Posterior cingulate gyrus (tissue), 11 donors: ENCODE results near the gene SLC24A2.
"Not testable (repeated sequence)": the region's sequence is repeated elsewhere in the genome, so short reads cannot be mapped to it uniquely, and the experiment has no call there.

ENCODE experiments used
- DNase-seq, 10 donors: peaks; one replicate each; pipeline versions ENCODE4 v3.0.0 to v3.0.0-alpha.2; 2020 to 2021; ENCODE audit warnings: mixed read lengths in 3 of 10
- intact Hi-C: fragments of 100-400 bp; cut with DNase I; formaldehyde crosslinking; loops from one replicate; pipeline ENCODE4 v1.15.1; 2023

Gene SLC24A2

DNA sequence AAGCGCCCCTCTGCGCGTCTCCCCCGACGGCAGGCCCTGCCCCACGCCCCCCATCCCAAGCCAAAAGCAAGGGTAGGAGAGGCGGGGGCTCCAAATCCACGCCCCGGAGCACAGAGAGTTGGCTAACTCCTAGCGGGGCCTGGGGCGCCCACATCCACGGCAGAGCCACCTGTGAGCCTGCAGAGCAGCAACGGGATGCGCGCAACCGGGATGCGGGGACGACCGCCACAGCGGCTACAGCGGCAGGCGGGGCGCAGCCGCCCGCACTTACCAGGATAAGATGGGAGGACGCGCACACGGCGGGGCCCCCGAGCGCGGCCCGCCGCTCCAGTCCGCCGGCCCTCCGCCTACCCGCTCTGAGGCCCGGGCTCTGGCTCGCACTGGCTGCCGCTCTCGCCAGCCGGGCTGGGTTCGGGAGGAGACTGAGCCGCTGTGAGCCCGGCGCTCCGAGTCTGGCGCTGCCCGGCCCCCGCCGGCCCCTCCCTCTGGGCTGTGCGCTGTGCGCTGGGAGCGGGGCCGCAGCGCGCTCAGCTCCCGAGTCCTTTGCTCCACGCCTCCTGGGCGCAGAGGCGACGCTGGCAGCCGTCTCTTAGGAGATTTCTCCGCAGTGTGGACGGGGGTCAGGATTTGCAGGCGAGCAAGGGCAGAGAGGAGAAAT is at the start of gene SLC24A2:
TSS of gene SLC24A2 (minus strand) at position 424 of the 658 bp plus-strand sequence.
- intact Hi-C loops: loop anchor here (5.0 kb wide), 3 partner anchors 86 to 296 kb away; no protein-coding TSS in a partner anchor
- DNase-seq: peak; percentile 53 to 96 (median 71)

DNA sequence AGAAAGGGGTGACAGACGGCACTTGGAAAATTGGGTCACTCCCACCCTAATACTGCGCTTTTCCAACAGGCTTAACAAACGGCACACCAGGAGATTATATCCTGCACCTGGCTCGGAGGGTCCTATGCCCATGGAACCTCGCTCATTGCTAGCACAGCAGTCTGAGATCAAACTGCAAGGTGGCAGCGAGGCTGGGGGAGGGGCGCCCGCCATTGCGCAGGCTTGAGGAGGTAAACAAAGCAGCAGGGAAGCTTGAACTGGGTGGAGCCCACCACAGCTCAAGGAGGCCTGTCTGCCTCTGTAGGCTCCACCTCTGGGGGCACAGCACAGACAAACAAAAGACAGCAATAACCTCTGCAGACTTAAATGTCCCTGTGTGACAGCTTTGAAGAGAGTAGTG is 44.5 kb upstream of the SLC24A2 start:
- intact Hi-C loops: not testable (repeated sequence)
- DNase-seq: peak in 1 of 10 donors; percentile 77

DNA sequence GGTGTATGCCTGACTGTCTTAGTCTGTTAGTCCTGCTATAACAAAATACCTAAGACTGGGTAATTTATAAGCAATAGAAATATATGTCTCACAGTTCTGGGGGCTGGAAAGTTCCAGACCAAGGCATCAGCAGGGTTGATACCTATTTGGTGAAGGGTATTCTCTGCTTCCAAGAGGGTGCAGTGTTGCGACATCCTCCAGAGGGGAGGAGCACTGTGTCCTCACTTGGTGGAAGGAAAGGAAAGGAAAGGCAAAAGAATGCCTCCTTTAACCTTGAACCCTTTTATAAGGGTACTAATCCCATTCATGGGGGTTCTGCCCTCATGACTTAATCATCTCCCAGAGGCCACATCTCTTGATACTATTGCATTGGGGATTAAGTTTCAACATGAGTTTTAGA is 42.0 kb upstream of the SLC24A2 start:
- no peak for DNase-seq
- intact Hi-C loops: no loop called here

DNA sequence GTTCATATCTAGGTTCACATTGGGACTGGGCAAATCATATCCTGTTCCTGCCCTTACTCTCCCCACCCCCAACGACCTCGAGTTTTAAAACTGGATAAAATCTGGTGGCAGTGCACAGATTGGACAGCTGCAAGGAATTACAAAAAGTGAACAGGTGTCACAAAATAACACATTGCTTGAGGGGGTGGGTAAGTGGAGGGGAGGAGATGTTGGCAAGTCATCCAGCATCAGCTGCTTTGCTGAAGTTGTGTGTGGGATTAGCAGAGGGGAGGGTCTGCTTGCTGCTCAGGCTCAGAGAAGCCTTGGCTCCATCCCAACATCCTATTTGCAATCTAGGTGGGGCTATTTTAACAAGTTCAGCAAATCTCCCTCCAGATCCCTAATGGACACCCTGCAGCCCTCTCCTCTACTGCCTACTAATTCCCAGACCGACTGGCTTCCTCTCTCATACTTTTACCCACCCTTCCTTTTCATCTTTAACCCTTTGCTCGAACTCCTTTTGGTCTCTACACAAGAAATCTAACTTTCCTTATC is 39.8 kb upstream of the SLC24A2 start:
- intact Hi-C loops: no loop called here
- no peak for DNase-seq

DNA sequence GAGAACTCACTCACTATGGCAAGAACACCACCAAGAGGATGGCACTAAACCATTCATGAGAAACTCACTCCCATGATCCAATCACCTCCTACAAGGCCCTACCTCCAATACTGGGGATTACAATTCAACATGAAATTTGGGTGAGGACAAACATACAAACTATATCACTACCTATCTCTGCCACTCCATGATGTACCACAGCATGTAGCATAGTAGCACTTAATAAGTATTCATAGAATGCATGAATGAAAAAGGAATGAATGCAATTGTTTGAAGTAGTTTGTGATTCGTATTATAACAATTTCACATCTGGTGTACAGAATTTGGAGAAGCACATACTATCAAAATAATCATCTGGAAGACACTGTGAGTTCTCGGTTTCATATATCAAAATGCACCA is 27.9 kb upstream of the SLC24A2 start:
- DNase-seq: no peak
- intact Hi-C loops: no loop called here

DNA sequence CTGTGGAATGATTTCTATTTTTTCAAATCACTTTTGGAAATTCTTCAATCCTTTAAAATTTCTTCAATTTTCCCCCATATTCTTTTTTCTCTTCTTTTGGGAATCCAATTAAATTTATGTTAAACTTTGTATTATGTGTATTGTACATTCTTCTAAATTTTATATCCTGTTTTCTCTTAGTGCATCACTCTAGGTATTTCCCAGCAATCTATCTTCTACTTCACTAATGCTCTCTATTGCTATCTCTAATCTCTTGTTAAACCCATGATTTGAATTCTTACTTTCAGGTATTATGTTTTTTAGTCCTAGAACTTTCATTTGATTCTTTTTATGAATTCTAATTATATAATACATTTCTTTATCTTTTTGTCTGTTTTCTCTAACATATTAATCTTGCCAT is 23.4 kb upstream of the SLC24A2 start:
- no peak for DNase-seq
- intact Hi-C loops: no loop called here

DNA sequence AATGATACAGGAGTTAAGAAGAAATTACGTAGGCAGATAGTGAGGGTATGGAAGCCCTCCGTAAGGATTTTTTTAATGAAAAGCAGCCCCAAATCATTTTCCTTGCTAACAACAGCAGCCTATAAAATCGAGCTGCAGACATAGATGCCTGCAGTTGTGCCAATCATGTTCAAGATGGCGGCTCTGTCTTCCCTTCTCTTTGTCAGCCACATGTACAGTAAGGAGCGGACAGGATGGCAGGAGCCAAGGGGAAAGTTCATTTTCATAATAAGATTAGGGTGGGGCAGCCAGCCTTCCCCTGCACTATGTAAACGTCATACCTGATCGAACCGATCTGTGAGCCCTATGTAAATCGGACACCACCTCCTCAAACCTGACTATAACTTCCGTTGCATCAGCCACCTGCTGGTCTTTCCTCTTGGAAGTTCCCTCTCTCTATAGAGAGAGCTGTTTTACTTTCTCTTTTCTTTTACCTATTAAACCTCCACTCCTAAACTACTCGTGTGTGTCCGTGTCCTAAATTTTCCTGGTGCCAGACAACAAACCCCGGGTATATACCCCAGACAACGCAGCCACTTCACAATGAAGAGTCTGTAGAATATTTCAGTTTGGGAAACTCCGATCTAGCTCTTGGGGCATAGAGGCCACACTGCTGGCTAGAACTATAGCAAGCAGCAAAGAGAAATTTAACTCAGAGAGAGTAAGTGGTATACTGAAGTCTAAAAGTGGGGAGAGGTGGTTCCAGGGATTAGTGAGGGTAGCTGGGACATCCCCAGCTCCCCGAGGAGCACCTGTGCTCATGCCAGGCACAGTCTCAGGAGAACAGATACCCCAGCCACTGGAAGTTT is 20.8 kb upstream of the SLC24A2 start:
- intact Hi-C loops: no loop called here
- no peak for DNase-seq

DNA sequence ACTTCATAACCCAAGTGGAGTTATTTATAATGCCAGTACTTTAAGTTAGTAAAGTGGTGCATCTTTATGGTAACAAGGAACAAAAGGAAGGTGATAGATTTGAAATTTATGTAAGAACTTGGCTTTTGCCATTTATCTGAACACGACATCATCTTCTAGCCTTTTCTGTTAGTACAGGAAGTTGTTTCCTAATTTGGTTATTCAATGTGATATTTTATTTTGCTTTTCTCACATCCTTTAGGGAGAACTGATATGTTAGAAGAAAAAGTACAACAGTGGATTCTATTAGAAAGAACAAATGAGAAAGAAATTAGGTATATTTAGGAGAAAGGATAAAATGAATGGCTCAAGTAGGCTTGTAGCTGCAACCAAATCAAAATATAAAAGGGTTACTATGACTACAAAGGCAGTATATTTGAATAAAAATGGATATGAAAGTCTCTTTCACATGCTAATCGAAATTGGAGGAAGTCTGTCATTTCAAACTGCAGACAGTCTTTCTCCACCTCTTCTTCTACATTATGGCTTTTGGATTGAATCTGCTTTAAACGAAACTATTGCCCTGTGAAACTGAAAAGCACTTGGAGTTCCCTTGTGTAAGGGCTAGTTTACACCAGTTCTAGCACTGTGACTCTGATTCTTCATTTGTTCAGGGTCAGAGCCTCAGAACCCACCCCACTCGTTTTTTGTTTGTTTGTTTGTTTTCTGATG is 18.5 kb upstream of the SLC24A2 start:
- DNase-seq: no peak
- intact Hi-C loops: no loop called here

DNA sequence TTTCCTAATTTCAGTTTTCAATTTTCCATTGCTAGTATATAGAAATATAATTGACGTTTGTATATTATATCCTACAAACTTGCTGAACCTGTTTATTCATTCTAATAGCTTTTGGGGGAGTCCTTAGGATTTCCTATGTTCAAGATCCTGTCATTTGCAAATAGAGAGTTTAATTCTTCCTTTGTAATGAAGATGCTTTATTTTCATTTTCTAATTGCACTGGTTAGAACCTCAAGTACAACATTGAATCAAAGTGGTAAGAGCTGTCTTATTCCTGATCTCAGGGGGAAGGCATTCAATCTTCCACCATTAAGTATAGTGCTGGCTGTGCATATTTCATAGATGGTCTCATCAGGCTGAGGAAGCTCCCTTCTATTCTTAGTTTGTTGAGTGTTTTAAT is 15.6 kb upstream of the SLC24A2 start:
- intact Hi-C loops: no loop called here
- DNase-seq: no peak

DNA sequence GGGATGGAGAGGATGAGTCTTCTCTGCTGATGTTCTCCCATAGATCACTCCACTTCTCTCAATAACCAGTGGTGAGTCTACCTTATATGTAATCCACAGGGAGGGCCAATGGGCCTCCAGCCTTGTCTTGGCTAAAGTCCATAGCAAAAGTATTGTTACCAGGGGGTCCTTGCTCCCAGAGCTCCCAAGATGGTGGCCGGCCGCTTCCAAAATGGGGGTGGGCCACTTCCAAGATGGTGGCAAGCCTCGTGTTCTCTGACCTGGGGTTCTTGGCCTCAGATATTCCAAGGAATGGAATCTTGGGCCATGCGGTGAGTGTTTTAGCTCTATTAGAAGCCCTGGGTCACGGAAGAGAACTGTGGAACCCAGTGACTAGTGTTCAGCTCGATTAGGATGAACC is 12.0 kb upstream of the SLC24A2 start:
- intact Hi-C loops: no loop called here
- peak in 1 of 10 donors; percentile 70 for DNase-seq

DNA sequence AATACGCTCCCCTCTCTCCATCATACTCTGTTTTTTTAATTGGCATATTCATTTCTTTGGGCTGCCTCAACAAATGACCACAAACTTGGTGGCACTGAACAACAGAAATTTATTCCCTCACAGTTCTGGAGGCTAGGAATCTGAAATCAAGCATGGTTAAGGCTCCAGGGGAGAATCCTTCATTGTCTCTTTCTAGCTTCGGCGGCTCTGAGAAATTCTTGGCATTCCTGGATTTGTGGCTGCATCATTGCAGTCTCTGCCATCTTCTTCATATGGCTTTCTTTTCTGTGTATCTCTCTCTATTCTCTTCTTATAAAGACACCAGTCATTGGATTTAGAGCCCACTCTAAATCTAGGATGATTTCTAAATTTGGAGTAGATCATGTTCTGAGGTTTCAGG is 10.9 kb upstream of the SLC24A2 start:
- intact Hi-C loops: no loop called here
- DNase-seq: no peak

DNA sequence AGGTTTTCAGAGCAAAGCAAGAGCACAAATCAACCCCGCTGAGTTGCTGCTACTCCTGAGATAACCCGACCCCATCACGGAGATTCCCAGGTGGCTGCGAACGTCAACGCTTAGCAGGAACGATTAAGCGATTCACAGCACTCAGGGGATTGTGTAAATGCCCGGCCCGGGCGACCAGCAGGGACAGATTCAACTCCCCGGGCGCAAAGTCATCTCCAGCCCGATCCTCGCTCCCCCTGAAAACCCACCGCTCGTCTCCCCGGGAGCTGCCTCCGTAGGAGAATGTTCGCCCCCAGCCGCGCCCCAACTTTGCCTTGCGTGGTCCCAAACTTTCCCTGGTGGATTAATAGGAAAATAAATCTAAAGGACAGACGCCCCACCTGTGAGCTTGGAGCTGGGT is 685 bp downstream of the SLC24A2 start:
- intact Hi-C loops: loop anchor here (5.0 kb wide), 3 partner anchors 86 to 296 kb away; no protein-coding TSS in a partner anchor
- DNase-seq: peak; percentile 18 to 87 (median 52)

DNA sequence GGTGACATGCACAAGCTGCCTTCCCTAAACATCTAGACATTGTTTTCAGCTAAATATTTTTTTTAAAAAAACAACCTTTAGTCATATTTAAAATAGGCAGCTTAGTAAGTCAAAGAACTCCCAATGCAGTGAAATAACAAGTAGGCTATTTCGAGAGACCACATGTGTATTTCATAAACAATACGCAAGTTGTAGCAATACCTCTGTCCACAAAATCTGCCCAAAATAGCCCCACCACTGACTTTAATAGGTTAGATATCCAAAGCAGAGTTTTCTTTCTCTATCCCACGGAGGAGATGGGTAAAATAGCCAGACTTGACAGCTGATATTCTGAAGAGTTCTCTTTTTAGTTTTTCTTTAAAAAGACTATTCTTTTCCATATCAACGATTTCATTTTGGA is 1.2 kb downstream of the SLC24A2 start:
- intact Hi-C loops: loop anchor here (5.0 kb wide), 3 partner anchors 85 to 295 kb away; no protein-coding TSS in a partner anchor
- no peak for DNase-seq

DNA sequence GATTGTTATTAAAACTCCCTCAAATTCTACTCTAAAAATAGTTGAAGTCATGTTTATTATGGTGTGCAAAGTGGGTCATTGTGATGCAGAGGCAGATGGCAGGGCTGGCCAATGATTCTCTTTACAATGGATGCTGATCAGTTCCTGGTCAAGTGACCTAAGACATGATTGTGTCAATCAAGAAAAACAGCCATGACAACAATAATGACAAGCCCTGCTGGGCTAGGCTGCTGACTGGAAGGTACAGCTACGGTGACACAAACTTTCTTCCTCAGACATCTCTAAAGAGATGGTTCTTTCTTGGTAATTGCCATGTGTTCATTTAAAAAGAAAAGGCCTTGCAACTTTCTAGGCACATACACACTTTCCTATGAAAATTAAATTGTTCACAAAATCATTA is 3.6 kb downstream of the SLC24A2 start:
- intact Hi-C loops: loop anchor here (5.0 kb wide), 3 partner anchors 83 to 293 kb away; no protein-coding TSS in a partner anchor
- DNase-seq: peak in 2 of 10 donors; percentile 29 to 54

DNA sequence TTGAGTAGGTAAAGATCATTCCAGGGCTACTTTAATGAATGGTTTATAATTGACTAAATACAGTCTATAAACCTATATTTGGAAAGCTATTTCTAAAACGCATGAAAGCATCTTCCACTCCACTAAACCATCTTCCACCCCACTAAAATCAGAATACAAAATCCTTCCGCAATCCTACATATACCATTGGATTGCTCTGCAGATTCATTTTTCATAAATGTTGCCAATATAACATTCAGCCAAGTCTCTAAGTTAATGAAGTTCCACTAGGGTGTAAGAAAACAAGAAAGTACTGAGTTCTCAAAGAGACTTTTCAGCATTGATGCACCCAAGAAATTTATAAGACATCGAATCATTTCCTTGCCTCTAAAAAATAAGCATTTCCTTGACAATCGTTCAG is 4.7 kb downstream of the SLC24A2 start:
- intact Hi-C loops: no loop called here
- no peak for DNase-seq

DNA sequence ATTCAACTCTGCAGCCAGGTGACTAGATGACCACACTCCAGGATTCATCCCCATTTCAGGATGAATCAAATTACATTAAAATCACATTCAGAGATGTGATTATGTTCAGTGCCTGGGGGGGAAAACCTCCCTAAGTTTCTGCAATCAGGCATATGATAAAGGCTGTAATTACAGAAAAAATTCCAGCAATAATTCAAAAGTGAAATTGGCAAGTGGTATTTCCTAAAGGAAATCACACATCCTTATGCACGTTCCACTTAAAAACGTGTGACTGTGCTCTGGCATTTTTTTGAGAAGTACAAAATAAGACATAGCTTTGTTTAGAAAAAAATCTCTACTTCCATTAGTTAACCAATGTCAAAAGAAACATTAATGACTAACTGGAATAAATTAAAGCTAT is 5.3 kb downstream of the SLC24A2 start:
- no peak for DNase-seq
- intact Hi-C loops: no loop called here

DNA sequence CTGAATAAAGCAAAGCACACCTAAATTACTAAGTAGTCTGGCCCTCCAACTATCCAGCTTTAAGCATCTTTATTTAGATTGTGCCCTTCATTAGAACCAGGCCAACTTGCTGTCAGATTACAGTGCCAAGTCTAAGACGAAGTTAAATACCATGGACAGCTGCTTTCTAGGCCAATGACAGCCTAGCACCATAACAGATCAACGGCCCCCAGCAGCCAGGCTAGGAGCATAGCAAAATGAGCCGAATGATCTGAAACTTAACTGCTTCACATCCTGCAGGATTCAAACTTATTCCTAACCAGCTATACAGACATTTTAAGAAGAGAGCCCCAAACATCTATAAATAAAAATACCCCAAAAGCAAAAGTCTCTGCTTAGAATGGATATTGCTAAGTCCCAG is 6.8 kb downstream of the SLC24A2 start:
- peak in 4 of 10 donors; percentile 24 to 84 (median 57) for DNase-seq
- intact Hi-C loops: no loop called here

DNA sequence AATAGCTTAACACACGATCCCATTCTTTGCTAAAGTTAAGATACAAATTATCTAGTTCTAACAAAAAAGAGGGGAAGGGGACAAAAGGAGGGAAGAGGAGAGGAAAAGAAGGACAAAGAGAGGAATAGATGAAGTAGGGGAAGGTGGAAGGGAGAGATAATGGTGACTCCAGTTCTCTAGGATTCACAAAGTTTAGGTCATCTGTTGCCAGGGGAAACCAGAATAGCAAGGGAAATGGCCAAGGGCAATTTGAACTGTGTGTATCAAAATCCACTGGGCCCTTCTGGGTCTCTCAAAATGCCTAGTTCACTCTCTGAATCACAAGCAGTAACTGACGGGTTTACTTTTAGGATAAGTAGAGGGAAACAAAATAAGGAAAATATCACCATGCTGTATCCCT is 7.6 kb downstream of the SLC24A2 start:
- intact Hi-C loops: no loop called here
- DNase-seq: no peak

DNA sequence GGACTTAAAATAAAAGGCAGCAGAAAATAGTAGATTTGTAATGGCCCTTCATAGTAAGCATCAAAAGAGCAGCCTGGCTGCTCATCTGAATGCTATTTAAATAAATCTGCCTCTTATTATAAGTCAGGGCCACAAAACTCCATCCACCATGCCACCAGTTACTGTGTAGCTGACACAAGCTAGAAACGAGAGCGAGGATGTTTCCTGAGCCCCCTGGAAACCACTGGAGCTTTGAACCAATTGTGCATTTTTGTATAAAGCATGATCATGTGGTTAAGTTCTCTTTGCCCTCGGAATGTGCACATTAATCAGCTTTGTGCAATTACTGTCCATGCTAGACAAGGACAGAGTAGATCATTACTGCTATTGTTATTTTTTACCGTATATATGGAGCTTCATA is 17.4 kb downstream of the SLC24A2 start:
- intact Hi-C loops: loop anchor here (10.0 kb wide), 1 partner anchor 153 kb away; no protein-coding TSS in a partner anchor
- DNase-seq: no peak

DNA sequence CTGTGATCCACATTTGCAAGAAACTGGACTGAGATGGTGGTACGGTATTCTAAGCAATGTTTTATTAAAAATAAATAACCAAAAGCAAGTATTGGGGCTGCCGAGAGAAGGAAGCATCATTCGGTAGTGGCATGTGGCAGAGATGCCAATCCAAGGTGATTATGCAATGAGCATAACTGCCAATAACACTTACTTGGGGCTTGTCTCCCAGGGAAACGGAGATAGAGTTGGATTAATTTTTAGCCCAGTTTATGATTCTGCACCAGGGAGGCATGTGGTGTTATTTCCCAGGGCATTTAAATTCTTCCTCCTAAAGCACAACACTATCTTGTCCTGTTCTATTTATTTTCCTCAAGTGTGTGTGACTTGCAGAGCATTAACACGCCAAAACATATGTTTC is 17.9 kb downstream of the SLC24A2 start:
- intact Hi-C loops: loop anchor here (10.0 kb wide), 1 partner anchor 154 kb away; no protein-coding TSS in a partner anchor
- DNase-seq: no peak

DNA sequence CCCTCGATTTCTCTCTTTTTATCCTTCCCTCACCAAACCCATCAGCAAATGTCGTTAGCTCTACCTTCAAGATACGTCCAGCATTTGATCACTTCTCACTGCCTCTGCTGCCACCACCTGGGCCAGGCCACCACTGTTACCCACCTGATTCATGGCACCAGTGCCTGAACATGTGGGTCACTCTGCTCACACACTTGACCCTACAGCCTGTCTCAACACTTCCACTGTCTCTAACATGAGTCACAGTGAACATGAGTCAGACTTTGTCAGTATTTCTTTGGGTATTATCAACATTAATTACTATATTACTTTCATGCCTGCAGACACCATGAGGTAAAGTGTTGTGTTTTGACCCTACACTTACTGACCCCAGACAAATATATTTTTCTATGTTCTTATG is 19.6 kb downstream of the SLC24A2 start:
- intact Hi-C loops: no loop called here
- DNase-seq: no peak
